IMR-90 (cell line): ENCODE data around the gene FTO. TPM values are rescaled to one million over a fixed set of nuclear protein-coding genes. Genes with fewer than 3 reads are reported as not detected.

Source experiments
- ATAC-seq: fragments of 200-7000 bp; cut with Tn5 transposase; 2 replicates; pipeline ENCODE4 v1.9.1; 2020; ENCODE audit warnings: low read depth, mild to moderate bottlenecking, moderate library complexity
- BruUV-seq: library from RNA; stranded (reverse); fragments of 400-500 nt; replicated peaks from 2 replicates; lab custom pipeline; 2021; lab: Mats Ljungman, UMichigan
- CTCF ChIA-PET: fragments of 300-600 bp; formaldehyde crosslinking; extraction: SDS; loops from one replicate; lab custom pipeline; 2021; ENCODE audit warnings: antibody characterized with exemption; lab: Yijun Ruan, JAX
- POLR2A ChIA-PET: fragments of 300-600 bp; sonication (Branson Sonifier 250); formaldehyde crosslinking; loops from one replicate; lab custom pipeline; 2022; ENCODE audit warnings: antibody characterized with exemption; ENCODE audit not compliant: unreplicated experiment; lab: Charles Lee
- DNase-seq: peaks from one replicate; pipeline ENCODE4 v3.0.0; 2013
- H2AFZ ChIP-seq: replicated peaks from 2 replicates; pipeline ENCODE3; 2013; ENCODE audit warnings: low read length, mild to moderate bottlenecking; ENCODE audit not compliant: poor library complexity
- H2AK5ac ChIP-seq: 2 replicates; pipeline ENCODE4 v1.6.1; 2013; ENCODE audit warnings: low read depth, low read length, inconsistent platforms
- H2AK9ac ChIP-seq: replicated peaks from 2 replicates; pipeline ENCODE3; 2013; ENCODE audit warnings: mild to moderate bottlenecking, low read depth, low read length, moderate library complexity; ENCODE audit not compliant: poor library complexity
- H2BK120ac ChIP-seq: 2 replicates; pipeline ENCODE4 v1.6.1; 2013; ENCODE audit warnings: low read depth, low read length, inconsistent platforms
- H2BK15ac ChIP-seq: 3 replicates; pipeline ENCODE4 v1.6.1; 2013; ENCODE audit warnings: low read depth, low read length, inconsistent platforms
- H2BK20ac ChIP-seq: 2 replicates; pipeline ENCODE4 v1.6.1; 2013; ENCODE audit warnings: low read depth, mild to moderate bottlenecking, inconsistent platforms, low read length, moderate library complexity
- H2BK5ac ChIP-seq: 2 replicates; pipeline ENCODE4 v1.6.1; 2013; ENCODE audit warnings: mild to moderate bottlenecking, low read depth, low read length, inconsistent platforms; ENCODE audit not compliant: poor library complexity, severe bottlenecking
- H3K14ac ChIP-seq: replicated peaks from 2 replicates; pipeline ENCODE4 v1.6.1; 2013; ENCODE audit warnings: low read depth, low read length, inconsistent platforms
- H3K18ac ChIP-seq: 2 replicates; pipeline ENCODE4 v1.6.1; 2013; ENCODE audit warnings: low read depth, low read length, control low read depth
- H3K23ac ChIP-seq: 2 replicates; pipeline ENCODE4 v1.6.1; 2013; ENCODE audit warnings: low read depth, low read length, inconsistent platforms
- H3K27ac ChIP-seq: 2 replicates; pipeline ENCODE4 v1.5.1; 2013; ENCODE audit warnings: mild to moderate bottlenecking, control low read depth, low read length; ENCODE audit not compliant: insufficient read depth
- H3K27me3 ChIP-seq: 2 replicates; pipeline ENCODE4 v1.6.1; 2013; ENCODE audit warnings: low read length; ENCODE audit not compliant: control insufficient read depth, insufficient read depth
- H3K36me3 ChIP-seq: 2 replicates; pipeline ENCODE4 v1.6.1; 2013; ENCODE audit warnings: low read length, mixed read lengths; ENCODE audit not compliant: control insufficient read depth, insufficient read depth
- H3K4ac ChIP-seq: 2 replicates; pipeline ENCODE4 v1.6.1; 2013; ENCODE audit warnings: low read depth, low read length, inconsistent platforms
- H3K4me1 ChIP-seq: 2 replicates; pipeline ENCODE4 v1.6.1; 2013; ENCODE audit warnings: low read length, mixed read lengths; ENCODE audit not compliant: control insufficient read depth, insufficient read depth
- H3K4me2 ChIP-seq: 2 replicates; pipeline ENCODE4 v1.6.1; 2013; ENCODE audit warnings: low read depth, mild to moderate bottlenecking, control low read depth, low read length, moderate library complexity
- H3K4me3 ChIP-seq: 2 replicates; pipeline ENCODE4 v1.5.1; 2013; ENCODE audit warnings: low read depth, mild to moderate bottlenecking, control low read depth, low read length, moderate library complexity; ENCODE audit not compliant: insufficient read depth
- H3K56ac ChIP-seq: 2 replicates; pipeline ENCODE4 v1.6.1; 2013; ENCODE audit warnings: low read length, inconsistent platforms; ENCODE audit not compliant: insufficient read depth; ENCODE audit errors: extremely low read depth
- H3K79me1 ChIP-seq, 2 experiments: 2 replicates each; pipeline ENCODE4 v1.6.1; 2013; ENCODE audit warnings: low read length in 2 of 2, inconsistent platforms in 1 of 2, low read depth in 1 of 2
- H3K9ac ChIP-seq: 2 replicates; pipeline ENCODE4 v1.6.1; 2013; ENCODE audit warnings: low read depth, low read length, control low read depth
- H3K9me1 ChIP-seq: 2 replicates; pipeline ENCODE4 v1.6.1; 2013; ENCODE audit warnings: low read length, inconsistent platforms; ENCODE audit not compliant: insufficient read depth
- H3K9me3 ChIP-seq: 2 replicates; pipeline ENCODE4 v1.6.1; 2013; ENCODE audit warnings: low read length; ENCODE audit not compliant: control insufficient read depth, insufficient read depth
- H4K20me1 ChIP-seq: 2 replicates; pipeline ENCODE4 v1.6.1; 2013; ENCODE audit warnings: low read length, inconsistent platforms; ENCODE audit not compliant: insufficient read depth
- H4K5ac ChIP-seq: 2 replicates; pipeline ENCODE4 v1.6.1; 2013; ENCODE audit warnings: mild to moderate bottlenecking, low read depth, low read length, control low read depth
- H4K8ac ChIP-seq, 2 experiments: 2 replicates each; pipeline ENCODE4 v1.6.1; 2013; ENCODE audit warnings: low read depth in 2 of 2, low read length in 2 of 2, control low read depth in 1 of 2, inconsistent platforms in 1 of 2
- H4K91ac ChIP-seq: 2 replicates; pipeline ENCODE4 v1.6.1; 2013; ENCODE audit warnings: low read depth, low read length, inconsistent platforms; ENCODE audit not compliant: insufficient read depth
- CHD1 ChIP-seq: IDR thresholded peaks from 2 replicates; pipeline ENCODE4 v1.6.1; 2012; ENCODE audit warnings: low read depth, low read length, improper control_type of control experiment
- FOS ChIP-seq: fragments of 150-350 bp; IDR thresholded peaks from 2 replicates; pipeline ENCODE4 v1.6.1; 2016; ENCODE audit warnings: low read depth, low read length
- MAFK ChIP-seq: IDR thresholded peaks from 2 replicates; pipeline ENCODE4 v1.6.1; 2012; ENCODE audit warnings: low read depth, low read length, improper control_type of control experiment
- MAZ ChIP-seq: IDR thresholded peaks from 2 replicates; pipeline ENCODE4 v1.6.1; 2012; ENCODE audit warnings: low read depth, mild to moderate bottlenecking, low read length, improper control_type of control experiment, moderate library complexity, borderline replicate concordance
- NFE2L2 ChIP-seq: fragments of 150-350 bp; IDR thresholded peaks from 2 replicates; pipeline ENCODE4 v1.6.1; 2016; ENCODE audit warnings: low read depth, mild to moderate bottlenecking, low read length
- POLR2A ChIP-seq: IDR thresholded peaks from 2 replicates; pipeline ENCODE4 v1.6.1; 2012; ENCODE audit warnings: mild to moderate bottlenecking, low read depth, low read length
- RCOR1 ChIP-seq: IDR thresholded peaks from 2 replicates; pipeline ENCODE4 v1.6.1; 2012; ENCODE audit warnings: mild to moderate bottlenecking, low read length, improper control_type of control experiment; ENCODE audit not compliant: insufficient replicate concordance
- RFX5 ChIP-seq: IDR thresholded peaks from 2 replicates; pipeline ENCODE4 v1.8.0; 2012; ENCODE audit warnings: low read depth, mild to moderate bottlenecking, low read length, moderate library complexity
- SMC3 ChIP-seq: fragments of 150-350 bp; IDR thresholded peaks from 2 replicates; pipeline ENCODE4 v1.6.1; 2016; ENCODE audit warnings: low read depth, mild to moderate bottlenecking, antibody characterized with exemption, low read length, moderate library complexity
- WGBS, 2 experiments: methylation state at CpG; one replicate each; pipeline versions ENCODE4 v1.1.5 to v1.1.7; 2013; ENCODE audit warnings: missing lambda C conversion rate in 2 of 2; ENCODE audit not compliant: insufficient read length in 1 of 2; ENCODE audit errors: extremely low coverage in 2 of 2; 5-methylcytosine and 5-hydroxymethylcytosine counted together
- dilution Hi-C: fragments of 300-500 bp; cut with HindIII; formaldehyde crosslinking; loops from one replicate; pipeline ENCODE4 v1.14.3; 2018; ENCODE audit warnings: low sequenced_read_pairs; ENCODE audit not compliant: unreplicated experiment
- in situ Hi-C: fragments of 300-500 bp; cut with MboI; formaldehyde crosslinking; loops from 3 replicates; pipeline ENCODE4 v1.14.3; 2019; ENCODE audit warnings: low sequenced_read_pairs, inconsistent platforms, mixed read lengths
- intact Hi-C: fragments of 100-400 bp; cut with micrococcal nuclease; formaldehyde crosslinking; loops from 2 replicates; pipeline ENCODE4 v1.10.0; 2022
- polyA plus RNA-seq, 3 experiments: library from polyadenylated mRNA; depleted of rRNA; stranded (reverse); fragments of >200 nt; gene quantifications; 2 replicates each; pipeline ENCODE4 v1.2.3, GENCODE V29; 2012; ENCODE audit warnings: low replicate concordance in 1 of 3
- total RNA-seq: library from RNA; depleted of rRNA; stranded (reverse); fragments of >200 nt; gene quantifications from 2 replicates; pipeline ENCODE4 v1.2.3, GENCODE V29; 2012
- TF ChIP-seq, protein P1 (sequence below): fragments of 150-350 bp; IDR thresholded peaks from 2 replicates; pipeline ENCODE4 v1.6.1; 2016; ENCODE audit warnings: low read depth, mild to moderate bottlenecking, low read length, moderate library complexity, borderline replicate concordance

The FTO gene
- total and polyA plus RNA-seq, 2 of the 4 experiments (the other 2 are of a cell fraction) = 70.3 to 132 TPM

- TF ChIP-seq CHD1 (no peak), MAFK (no peak), RFX5 (no peak), MAZ (no peak), POLR2A (no peak), SMC3 (no peak), RCOR1 (no peak), NFE2L2 (no peak), FOS (no peak)
- TF ChIP-seq, protein P1, sequence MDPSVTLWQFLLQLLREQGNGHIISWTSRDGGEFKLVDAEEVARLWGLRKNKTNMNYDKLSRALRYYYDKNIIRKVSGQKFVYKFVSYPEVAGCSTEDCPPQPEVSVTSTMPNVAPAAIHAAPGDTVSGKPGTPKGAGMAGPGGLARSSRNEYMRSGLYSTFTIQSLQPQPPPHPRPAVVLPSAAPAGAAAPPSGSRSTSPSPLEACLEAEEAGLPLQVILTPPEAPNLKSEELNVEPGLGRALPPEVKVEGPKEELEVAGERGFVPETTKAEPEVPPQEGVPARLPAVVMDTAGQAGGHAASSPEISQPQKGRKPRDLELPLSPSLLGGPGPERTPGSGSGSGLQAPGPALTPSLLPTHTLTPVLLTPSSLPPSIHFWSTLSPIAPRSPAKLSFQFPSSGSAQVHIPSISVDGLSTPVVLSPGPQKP = no peak
- H3K36me3 ChIP-seq = no peaks in the 10 kb centered on the region
- no peak overlapping the region for H3K4me3 ChIP-seq
- peak overlapping the region; percentile 17 for H2AFZ ChIP-seq
- no peak overlapping the region for H3K27ac ChIP-seq
- no peaks in the 10 kb centered on the region for H4K20me1 ChIP-seq
- H3K9ac ChIP-seq = no peak overlapping the region
- no peak overlapping the region for H4K8ac ChIP-seq
- H3K14ac ChIP-seq = no peak overlapping the region
- H3K9me1 ChIP-seq = no peaks in the 10 kb centered on the region
- no peak overlapping the region for H2BK15ac ChIP-seq
- intact Hi-C loops = no loop called here
- ChIA-PET CTCF (no interaction called here), POLR2A (no interaction called here)
- no peak overlapping the region for H2BK120ac ChIP-seq
- H3K18ac ChIP-seq = no peak overlapping the region
- H3K9me3 ChIP-seq = peaks cover 3% of the 10 kb centered on the region; the same call in 1 of the 2 replicates
- no peak for ATAC-seq
- H2BK5ac ChIP-seq = no peak overlapping the region
- no peak overlapping the region for H3K56ac ChIP-seq
- no peak overlapping the region for H2AK9ac ChIP-seq
- dilution Hi-C loops = no loop called here
- no peak overlapping the region for H3K4me2 ChIP-seq
- H2BK20ac ChIP-seq = no peak overlapping the region
- H3K79me1 ChIP-seq = no peaks in the 10 kb centered on the region
- peaks cover 17% of the 10 kb centered on the region for H3K27me3 ChIP-seq
- in situ Hi-C loops = no loop called here
- 40% methylated on average over 4 of the region's 13 CpGs; no CpG with 5 or more reads in 1 of the 2 experiments for WGBS, 2 experiments
- no peak for DNase-seq
- H3K4ac ChIP-seq = no peak overlapping the region
- no peak overlapping the region for H4K91ac ChIP-seq
- no peaks in the 10 kb centered on the region for H3K4me1 ChIP-seq
- no TSS peak for BruUV-seq
- no peak overlapping the region for H3K23ac ChIP-seq
- no peak overlapping the region for H2AK5ac ChIP-seq
- H4K5ac ChIP-seq = no peak overlapping the region
Observed at GRCh38 chr16:54143934-54144571, 440.1 kb downstream of the FTO start.
